ENCODE measurements around the gene DBNDD1.
A peak's percentile ranks its signal among the peaks of the same experiment; 100 is the strongest.
"Not testable (repeated sequence)": the region's sequence is repeated elsewhere in the genome, so short reads cannot be mapped to it uniquely, and the experiment has no call there.

The DBNDD1 gene, protein sequence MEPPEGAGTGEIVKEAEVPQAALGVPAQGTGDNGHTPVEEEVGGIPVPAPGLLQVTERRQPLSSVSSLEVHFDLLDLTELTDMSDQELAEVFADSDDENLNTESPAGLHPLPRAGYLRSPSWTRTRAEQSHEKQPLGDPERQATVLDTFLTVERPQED

DNA sequence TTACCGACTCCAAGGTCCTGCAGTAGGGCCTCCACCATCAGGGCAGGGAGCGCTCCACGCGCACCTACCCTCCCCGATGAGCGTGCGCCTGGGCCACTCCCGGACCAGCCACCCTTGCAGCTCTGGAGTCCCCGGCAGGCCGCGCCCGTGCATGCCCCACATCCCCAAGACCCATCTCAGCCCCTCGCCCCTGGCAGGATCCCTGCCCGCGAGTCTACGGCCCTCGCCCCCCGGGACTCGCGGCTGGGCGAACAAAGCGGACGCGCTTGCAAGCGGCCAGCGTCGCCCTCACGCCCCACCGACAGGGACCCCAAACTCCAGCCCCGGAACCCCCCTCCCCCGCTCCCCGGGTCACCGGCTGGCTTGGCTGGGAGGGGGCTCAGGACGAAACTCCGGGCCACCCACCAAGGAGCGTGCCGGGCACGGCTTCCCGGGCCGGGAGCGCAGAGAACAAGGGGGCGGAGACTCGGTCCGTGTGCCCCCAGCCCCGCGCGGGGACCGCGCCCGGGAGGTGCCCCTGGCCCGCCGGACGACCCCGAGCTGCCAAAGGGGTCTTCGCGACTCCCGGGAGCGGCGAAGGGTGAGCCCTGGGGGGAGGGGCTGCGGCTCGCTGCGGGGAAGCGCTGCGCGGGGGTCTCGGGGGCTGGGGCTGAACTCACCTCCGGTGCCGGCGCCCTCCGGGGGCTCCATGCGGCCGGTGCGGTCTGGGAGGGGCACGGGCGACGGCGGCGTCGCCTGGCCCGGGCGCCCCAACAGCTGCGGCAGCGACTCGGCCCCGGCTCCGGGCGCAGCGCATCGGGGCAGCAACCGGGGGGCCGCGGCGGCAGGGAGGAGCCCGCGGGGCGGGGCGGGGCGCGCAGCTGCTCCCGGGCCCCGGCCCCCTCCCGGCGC is at the start of gene DBNDD1:
DBNDD1 (minus strand) TSS at position 805 of the 891 bp plus-strand sequence; CDS start at position 690, 115 bp downstream.
- DNase-seq, result no peak

DNA sequence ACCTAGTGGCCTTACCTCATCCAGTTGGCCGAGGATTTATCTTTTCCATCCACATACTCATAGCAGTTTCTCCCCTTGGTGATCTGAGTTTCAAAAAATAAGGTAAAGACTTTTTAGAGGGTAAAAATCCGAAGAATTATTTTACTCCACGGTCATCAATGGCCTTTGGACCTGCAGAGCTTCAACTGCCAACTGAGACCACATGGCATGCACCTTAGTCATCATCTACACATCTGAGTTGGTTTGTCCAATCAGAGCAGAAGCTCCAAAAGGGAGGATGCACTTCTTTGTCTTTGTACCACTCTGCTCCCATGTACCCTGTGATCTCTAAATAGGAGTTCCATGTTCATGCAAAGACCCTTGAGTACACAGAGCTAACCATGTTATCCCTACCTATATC is 42.2 kb upstream of the DBNDD1 start:
- DNase-seq, result peak in 1 of 2 experiments; percentile 4

DNA sequence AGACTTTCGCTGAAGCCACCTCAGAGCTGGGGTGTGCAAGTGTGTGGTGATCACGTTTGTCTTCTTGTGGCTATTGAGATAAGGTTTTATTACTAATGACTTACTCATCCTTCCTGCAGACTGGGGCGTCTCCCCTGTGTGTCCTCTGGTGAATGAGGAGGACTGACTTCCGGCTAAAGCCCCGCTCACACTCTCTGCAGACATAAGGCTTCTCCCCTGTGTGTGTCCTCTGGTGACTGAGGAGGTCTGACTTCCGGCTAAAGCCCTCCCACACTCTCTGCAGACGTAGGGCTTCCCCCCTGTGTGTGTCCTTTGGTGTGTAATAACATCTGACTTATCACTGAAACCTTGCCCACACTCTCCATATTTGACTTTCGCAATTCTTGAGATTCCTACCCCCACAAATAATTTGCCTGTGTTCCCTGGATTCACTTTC is 38.5 kb upstream of the DBNDD1 start:
- DNase-seq, result peak; percentile 42 to 53

DNA sequence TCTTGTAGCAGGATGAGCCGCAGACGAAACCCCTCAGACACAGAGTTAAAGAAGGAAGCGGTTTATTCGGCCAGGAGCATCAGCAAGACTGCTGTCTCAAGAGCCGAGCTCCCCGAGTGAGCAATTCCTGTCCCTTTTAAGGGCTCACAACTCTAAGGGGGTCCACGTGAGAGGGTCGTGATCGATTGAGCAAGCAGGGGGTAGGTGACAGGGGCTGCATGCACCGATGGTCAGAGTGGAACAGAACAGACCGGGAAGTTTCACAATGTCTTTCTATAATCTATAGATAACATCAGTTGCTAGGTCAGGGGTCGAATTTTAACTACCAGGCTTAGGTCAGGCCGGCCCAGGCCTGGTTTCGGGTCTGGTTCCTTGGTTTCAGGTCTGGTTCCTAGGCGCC is 37.3 kb upstream of the DBNDD1 start:
- DNase-seq, result not testable (repeated sequence)

DNA sequence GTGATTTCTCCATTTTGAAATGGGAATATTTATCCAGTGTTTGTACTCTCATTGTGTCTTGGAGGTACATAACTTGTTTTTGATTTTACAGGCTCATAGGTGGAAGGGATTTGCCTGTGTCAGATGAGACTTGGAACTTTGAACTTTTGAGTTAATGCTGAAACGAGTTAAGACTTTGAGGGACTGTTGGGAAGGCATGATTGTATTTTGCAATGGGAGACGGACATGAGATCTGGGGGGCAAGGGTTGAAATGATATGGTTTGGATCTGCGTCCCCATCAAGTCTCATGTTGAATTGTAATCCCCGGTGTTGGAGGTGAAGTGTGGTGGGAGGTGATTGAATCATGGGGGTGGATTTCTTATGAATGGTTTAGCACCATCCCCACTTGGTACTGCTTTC is 36.1 kb upstream of the DBNDD1 start:
- DNase-seq, result no peak

DNA sequence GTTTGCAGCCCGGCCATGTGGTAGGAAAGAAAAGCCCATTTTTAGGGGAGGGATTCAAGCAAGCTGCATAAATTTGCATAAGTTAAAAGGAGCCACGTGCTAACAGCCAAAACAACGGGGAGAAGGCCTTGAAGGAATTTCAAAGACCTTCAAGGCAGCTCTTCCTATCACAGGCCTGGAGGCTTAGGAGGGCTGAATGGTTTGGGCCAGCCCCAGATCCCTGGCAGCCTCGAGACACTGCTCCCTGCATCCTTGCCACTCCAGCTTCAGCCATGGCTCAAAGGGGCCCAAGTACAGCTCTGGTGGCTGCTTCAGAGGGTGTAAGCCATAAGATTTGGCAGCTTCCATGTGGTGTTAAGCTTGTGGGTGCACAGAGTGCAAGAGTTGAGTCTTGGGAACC is 35.3 kb upstream of the DBNDD1 start:
- no peak for DNase-seq

DNA sequence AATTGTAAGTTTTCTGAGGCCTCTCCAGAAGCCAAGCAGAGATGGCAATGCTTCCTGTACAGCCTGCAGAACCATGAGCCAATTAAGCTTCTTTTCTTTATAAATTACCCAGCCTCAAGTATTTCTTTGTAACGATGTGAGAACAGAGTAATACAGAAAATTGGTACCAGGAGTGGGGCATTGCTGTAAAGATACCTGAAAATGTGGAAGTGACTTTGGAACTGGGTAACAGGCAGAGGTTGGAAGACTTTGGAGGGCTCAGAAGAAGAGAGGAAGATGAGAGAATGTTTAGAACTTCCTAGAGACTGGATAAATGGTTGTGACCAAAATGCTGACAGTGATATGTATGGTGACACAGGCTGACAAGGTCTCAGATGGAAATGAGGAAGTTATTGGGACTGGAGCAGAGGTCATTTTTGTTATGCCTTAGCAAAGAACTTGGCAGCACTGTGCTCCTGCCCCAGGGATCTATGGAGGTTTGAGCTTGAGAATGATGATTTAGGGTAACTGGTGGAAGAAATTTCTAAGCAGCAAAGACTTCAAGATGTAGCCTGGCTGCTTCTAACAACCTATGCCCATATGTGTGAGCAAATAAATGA is 34.7 kb upstream of the DBNDD1 start:
- DNase-seq, result no peak

DNA sequence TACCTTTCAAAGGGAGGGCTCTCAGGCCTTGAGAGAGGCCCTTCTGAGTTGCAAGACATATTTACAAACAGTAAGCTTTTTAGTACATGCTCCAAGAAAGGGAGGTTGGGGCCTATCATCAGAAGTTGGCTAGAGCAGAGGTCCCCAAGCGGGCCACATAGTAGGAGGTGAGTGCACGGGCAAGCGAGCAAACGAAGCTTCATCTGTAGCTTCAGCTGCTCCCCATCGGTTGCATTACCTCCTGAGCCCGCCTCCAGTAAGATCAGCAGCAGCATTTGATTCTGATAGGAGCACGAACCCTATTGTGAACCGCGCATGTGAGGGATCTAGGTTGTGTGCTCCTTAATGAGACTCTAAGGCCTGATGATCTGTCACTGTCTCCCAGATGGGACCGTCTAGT is 31.7 kb upstream of the DBNDD1 start:
- DNase-seq, result no peak

DNA sequence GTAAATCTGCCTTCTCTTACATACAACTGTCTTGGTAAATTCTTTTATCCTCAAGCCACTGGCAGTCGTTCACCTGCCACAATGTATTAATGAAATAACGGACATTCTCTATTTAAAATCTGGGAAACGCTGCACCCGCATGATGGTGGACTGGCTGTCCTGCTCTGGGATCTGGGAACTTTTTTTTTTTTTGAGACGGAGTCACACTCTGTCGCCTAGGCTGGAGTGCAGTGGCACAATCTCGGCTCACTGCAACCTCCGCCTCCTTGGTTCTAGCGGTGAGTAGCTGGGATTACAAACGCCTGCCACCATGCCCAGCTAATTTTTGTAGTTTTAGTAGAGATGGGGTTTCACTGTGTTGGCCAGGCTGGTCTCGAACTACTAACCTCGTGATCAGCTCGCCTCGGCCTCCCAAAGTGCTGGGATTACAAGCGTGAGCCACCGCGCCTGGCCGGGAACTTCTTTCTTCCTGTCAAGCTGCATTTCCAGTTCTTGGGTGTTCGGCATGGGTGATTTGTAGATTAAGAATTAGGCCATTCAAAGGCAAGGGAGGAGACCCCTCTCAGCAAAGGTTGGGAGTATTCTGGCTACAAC is 29.6 kb upstream of the DBNDD1 start:
- DNase-seq, result no peak

DNA sequence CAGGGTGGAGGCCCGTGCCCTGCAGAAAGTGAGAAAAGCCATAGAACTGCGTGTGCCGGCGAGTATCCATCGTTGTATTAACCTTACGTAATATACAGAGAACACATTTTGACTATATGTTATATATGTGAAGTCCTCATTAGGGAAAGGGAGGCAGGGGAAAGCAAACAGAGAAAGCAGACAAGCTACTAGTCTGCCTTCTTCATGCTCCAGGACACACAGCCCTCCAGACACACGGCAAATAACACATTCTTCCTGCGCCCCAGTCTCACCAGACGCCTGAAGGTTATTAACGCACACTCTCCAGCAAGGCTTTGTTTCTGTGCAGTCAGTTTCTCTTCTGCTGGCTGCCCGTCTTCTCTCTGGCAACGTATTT is 29.1 kb upstream of the DBNDD1 start:
- DNase-seq, result no peak

DNA sequence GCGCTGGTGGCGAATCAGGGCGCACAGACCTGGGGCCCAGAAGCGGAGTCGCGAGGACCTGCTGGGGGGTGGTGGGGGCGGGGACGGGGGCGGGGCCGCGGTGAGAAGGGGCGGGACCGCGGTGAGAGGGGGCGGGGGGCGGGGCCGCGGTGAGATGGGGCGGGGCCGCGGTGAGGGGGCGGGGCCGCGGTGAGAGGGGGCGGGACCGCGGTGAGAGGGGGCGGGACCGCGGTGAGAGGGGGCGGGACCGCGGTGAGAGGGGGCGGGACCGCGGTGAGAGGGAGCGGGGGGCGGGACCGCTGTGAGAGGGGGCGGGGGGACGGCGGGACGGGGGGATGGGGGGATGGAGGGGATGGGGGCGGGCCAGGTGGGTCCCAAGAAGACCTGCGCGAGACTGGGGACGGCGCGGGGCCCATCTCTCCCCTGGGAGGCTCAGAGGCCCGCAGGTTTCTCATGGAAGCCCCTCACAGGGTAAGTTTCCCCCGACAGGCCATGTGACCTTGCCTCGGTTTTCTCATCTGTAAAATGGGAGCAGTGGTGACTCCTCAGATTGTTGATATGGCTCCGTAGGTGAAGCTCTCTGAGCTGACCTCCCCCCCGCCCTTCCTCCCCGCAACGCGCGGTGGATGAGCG is 28.6 kb upstream of the DBNDD1 start:
- no peak for DNase-seq

DNA sequence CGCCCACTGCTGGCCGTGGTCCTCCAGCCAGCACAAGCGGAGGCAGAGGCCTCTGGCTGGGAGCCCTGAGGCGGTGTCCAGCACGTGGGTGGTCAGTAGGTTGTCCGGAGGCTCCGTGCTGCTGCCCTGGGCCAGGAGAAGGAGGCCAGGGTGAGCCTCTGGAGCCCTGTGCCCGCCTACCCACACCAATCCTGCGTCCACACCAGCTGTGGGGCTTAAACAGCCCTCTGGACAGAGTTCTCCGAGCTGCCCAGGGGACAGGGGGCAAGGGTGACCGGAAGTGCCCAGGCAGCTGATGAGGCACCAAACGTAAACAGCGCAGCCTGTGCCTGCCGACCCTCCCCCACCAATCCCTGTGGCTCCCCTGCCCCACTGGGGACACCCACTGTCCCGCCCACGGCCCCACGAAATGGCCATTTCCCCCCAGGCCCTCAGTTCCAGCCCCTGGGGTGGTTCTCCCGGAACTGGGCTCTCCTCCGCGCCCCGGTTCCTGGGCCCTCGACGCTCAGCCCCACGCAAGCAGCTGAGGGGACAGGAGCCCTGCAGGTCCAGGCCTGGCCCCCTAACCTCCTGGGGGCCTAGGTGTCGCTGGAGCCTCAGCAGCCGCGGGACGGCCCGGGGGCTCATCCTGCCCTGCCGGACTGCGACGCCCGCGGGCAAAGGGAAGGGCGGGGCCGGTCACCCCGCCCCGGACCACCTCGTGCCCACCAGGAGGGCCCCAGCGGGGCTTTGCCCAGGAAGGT is 27.9 kb upstream of the DBNDD1 start:
- no peak for DNase-seq

DNA sequence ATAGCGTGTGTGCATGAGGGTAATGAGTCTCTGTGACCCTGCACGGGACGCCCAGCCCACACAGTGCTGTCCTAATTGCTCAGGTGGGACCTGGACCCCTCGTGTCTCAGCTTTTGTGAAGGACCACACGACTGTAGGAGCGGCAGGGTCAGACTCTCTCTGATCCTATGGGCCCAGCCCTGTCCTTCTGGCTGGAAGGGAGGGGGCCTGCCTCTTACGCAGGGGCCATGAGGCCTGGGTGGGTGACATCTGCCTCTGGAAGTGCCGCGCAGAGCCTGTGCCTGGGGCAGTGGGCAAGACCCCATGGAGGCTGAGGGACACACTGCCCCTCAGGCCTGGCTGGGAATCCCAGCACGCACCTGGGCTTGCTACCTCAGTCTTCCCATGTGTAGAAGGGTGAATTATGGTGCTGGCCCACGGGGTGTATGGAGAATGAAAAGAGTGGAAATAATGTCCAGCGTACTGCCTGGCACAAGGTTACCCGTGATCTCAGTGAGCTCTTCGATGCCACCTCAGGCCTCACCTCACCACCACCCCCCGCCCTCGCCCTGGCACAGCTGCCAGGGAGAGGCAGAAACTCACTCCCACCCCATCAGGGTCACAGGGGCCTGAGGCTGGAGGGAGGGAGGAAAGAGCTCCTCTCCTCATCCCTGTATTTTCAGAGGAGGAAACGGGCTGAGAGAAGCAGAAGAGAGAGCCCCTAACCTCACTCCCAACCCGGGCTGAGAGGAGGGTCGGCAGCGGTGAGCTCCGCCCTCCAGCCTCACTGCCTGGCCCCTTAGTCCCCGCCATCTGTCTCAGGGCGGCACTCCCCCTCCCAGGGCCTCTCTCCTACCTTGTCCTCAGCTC is 27.1 kb upstream of the DBNDD1 start:
- no peak for DNase-seq

DNA sequence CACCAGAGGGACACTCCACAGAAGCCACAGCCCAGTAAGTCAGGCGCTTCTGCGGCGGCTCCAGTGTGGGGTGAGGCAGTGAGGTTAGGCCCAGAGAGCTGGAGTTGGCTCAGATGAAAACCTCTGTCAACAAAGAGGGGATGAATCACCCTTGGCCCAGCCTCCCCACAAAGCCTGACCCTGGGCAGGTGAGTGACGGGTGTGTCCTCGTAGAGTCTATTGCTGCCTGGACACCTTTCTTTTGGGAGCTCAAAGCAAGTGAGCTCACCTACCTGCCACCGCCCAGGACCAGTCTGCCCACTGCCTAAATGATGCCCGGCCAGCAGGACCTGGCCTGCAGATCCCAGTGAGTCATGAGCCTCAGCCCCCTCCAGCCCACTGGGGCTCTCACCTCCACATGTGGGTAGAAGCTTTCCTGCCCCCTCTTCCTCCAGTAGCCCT is 24.9 kb upstream of the DBNDD1 start:
- no peak for DNase-seq

DNA sequence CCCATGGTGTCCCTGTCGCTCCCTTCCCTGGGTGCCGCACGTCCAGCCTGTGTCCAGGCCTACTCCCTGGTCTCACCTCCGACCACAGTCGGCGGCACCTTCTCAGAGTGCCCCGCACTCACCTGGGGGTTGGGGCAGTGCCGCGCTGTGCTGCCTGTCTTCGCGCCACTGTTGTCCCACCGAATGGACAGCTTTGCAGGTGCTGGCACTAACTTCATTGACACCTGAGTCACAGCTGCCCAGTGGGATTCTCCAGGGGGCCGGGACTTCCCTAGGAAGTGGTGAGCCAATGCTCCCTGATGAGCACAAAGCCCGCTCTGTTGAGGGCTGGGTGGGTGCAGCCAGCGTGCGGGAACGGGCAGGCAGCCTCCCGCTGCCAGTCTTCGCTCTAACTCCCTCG is 24.3 kb upstream of the DBNDD1 start:
- no peak for DNase-seq

DNA sequence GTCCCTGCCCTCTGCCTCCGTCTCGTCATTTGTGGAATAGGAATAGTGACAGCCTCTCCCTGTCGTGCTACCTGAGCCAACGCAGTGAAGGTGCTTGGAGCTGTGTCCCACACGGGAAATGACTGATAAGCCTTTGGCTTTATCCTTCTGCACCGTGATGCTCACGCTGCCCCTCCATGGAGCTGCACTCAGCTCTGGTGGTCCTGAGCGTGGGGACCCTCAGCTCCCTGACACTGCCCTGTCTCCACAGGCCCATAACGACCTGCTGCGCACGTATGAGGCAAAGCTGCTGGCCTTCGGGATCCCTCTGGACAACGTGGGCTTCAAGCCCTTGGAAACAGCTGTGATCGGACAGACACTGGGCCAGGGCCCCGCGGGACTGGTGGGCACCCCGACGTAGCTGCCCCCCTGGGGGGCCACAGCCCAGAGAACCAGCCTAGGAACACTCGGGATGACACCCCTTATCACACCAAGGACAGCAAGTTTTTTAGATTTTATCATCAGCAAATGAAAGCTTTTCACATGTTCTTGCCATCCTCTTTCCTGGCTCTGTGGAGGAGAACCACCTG is 23.8 kb upstream of the DBNDD1 start:
- no peak for DNase-seq

DNA sequence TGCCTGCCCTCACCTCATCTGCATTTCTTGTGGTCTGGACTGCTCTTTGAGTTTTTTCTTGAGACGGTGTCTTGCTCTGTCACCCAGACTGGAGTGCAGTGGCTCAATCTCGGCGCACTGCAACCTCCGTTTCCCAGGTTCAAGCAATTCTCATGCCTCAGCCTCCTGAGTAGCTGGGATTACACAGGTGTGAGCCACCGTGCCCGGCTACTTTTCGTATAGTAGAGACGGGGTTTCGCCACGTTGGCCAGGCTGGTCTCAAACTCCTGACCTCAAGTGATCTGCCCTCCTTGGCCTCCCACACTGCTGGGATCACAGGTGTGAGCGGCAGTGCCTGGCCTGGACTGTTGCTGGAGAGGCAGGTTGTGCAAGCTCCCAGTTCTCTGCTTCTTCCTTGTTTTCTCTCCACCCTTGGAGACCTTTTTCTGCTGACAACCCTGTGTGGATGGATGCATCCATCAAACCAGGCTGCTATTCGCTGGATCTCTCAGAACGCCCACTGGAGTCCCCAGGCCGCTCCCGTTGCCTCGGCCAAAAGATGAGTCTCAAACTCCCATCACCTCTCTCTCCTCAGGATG is 22.7 kb upstream of the DBNDD1 start:
- no peak for DNase-seq

DNA sequence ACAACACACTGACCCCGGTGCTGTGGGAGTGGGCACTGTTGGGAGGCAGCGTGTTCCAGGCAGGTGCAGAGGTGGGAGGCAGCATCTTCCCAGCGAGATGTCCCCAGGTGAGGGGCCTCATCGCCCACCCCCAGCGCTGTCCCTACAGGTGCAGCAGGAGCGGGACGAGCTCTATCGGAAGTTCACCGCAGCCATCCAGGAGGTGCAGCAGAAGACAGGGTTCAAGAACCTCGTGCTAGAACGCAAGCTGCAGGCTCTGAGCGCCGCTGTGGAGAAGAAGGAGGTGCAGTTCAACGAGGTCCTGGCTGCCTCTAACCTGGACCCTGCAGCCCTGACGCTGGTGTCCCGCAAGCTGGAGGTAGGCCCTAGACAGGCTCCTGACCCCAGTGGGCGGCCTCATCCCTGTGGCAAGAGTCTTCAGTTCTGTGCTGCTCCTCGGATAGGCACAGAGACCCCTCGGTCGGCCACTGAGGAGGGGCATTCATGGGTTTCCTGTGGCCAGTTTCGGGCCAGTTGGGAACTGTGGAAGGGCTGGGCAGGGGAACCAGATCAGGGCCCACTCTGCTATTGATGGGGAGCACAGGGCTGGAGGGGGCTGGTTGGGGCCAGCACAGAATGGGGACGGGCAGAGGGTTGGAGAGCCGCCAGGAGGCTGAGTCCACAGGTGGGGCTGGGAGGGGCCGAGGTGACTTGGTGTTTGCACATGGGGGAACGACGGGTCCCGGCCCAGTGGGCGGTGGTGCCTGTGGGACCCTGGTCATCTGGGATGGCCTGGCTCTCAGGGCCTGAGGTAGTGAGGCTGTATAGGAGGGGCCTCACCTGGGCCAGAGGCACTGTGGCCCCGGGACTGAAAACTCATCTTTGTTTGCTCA is 21.1 kb upstream of the DBNDD1 start:
- DNase-seq, result no peak

DNA sequence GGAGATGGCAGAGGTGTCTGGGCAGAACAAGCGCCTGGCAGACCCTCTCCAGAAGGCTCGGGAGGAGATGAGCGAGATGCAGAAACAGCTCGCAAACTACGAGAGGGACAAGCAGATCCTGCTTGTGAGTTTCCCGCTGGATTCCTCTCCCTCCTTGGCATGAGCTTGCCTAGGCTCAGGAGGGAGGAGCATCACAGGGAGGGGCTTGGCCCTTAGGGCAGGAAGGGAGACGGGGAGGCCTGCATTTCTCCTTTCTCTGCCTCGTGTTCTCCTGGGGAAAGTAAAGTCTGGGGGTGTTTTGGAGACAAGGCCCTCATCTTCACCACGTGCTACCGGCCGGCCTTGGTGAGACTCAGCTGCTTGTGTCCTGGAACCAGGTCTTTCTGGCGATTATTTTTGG is 18.0 kb upstream of the DBNDD1 start:
- DNase-seq, result no peak

DNA sequence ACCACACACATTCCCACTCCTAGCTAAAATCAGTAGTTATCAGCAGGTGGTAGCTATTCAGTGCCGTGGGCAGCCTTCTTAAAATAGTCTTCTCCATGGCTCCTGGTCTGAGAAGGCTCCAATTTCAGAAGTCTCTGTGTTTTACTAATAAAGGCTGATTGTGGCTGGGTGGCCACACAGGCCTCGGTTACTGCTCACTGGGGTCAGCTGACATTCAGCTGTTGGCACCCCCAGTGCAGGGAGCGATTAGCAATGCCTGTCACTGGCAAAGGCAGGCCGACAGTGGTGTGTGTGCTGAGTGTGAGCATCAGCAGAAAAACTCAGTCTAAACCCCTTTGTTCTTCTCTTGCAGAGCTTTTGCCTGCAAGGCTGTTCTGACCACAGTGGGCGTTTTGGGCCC is 16.6 kb upstream of the DBNDD1 start:
- no peak for DNase-seq

Data from activated T-cell treated with anti-CD3 and anti-CD28 coated beads, Interleukin-2, amount 50 U/mL, for 48 hours (primary cell).